Tibial nerve (tissue), 4 donors: Measurements from ENCODE around the gene MAMDC2. TPM values are rescaled to one million over a fixed set of nuclear protein-coding genes. Genes with fewer than 3 reads are reported as not detected.
"Not testable (repeated sequence)": the region's sequence is repeated elsewhere in the genome, so short reads cannot be mapped to it uniquely, and the experiment has no call there.

ENCODE experiments used
- DNase-seq, 2 donors: peaks; one replicate each; pipeline ENCODE4 v3.0.0-alpha.2; 2019; ENCODE audit warnings: low spot score in 2 of 2
- H3K27ac ChIP-seq, 4 donors: fragments of 200-600 bp; sonication (generic) in 3 of 4; one replicate each; pipeline ENCODE4 v1.5.1; 2017 to 2019; ENCODE audit warnings: mild to moderate bottlenecking in 1 of 4
- H3K27me3 ChIP-seq, 2 donors: fragments of 200-600 bp; sonication (generic) in 1 of 2; one replicate each; pipeline versions ENCODE4 v1.5.1 to v1.6.0; 2017 to 2019
- H3K36me3 ChIP-seq, 3 donors: fragments of 200-600 bp; sonication (generic); one replicate each; pipeline ENCODE4 v1.5.1; 2018 to 2019
- H3K4me1 ChIP-seq, 4 donors: fragments of 200-600 bp; sonication (generic) in 3 of 4; one replicate each; pipeline ENCODE4 v1.5.1; 2017 to 2019
- H3K4me3 ChIP-seq, 4 donors: fragments of 200-600 bp; sonication (generic) in 3 of 4; one replicate each; pipeline ENCODE4 v1.5.1; 2017 to 2019; ENCODE audit warnings: mild to moderate bottlenecking in 1 of 4, moderate library complexity in 1 of 4
- H3K9me3 ChIP-seq, 4 donors: fragments of 200-600 bp; sonication (generic) in 3 of 4; one replicate each; pipeline ENCODE4 v1.5.1; 2017 to 2019
- EP300 ChIP-seq, 2 donors: sonication (generic); formaldehyde crosslinking; IDR thresholded peaks; one replicate each; pipeline ENCODE4 v1.6.1; 2017; ENCODE audit warnings: antibody characterized with exemption in 2 of 2, mild to moderate bottlenecking in 1 of 2
- POLR2A ChIP-seq, 2 donors: fragments of 450-650 bp; IDR thresholded peaks; one replicate each; pipeline ENCODE4 v1.6.1; 2017; ENCODE audit warnings: antibody characterized with exemption in 2 of 2, mild to moderate bottlenecking in 2 of 2, moderate library complexity in 2 of 2
- WGBS, 2 donors: methylation state at CpG; one replicate each; pipeline ENCODE4 v1.1.5; 2018; 5-methylcytosine and 5-hydroxymethylcytosine counted together
- total RNA-seq, 4 donors: library from RNA; depleted of rRNA; stranded (reverse); fragments of >200 nt; gene quantifications; one replicate each; pipeline ENCODE4 v1.1.0, GENCODE V29; 2016
- TF ChIP-seq, protein P1 (sequence below), 5 experiments: fragments of 200-600 bp in 3 of 5; fragments of 450-650 bp in 2 of 5; sonication (generic) in 3 of 5; IDR thresholded peaks; one replicate each; pipeline ENCODE4 v1.5.1; 2016 to 2019; ENCODE audit warnings: antibody characterized with exemption in 5 of 5, mild to moderate bottlenecking in 3 of 5, moderate library complexity in 2 of 5

Gene MAMDC2
- total RNA-seq, 4 donors from 2014 or later, result 24.9 to 75.9 (median 60.8) TPM

GRCh38 chr9:70229026-70229425 lies 185.4 kb downstream of the MAMDC2 start:
- Histone ChIP-seq H3K9me3 (no peaks in the 10 kb centered on the region), H3K27me3 (no peaks in the 10 kb centered on the region), H3K36me3 (peaks cover 0 to 6% (median 0%) of the 10 kb centered on the region in 3 donors), H3K4me1 (peaks cover 0 to 12% (median 0%) of the 10 kb centered on the region in 4 donors), H3K27ac (peak overlapping the region in 2 of 4 donors; percentile 23 to 75), H3K4me3 (no peak overlapping the region)
- peak in 1 of 2 donors; percentile 9 for DNase-seq
- TF ChIP-seq POLR2A (IDR thresholded peaks at IDR 0.05), result no peak
- TF ChIP-seq, protein P1, sequence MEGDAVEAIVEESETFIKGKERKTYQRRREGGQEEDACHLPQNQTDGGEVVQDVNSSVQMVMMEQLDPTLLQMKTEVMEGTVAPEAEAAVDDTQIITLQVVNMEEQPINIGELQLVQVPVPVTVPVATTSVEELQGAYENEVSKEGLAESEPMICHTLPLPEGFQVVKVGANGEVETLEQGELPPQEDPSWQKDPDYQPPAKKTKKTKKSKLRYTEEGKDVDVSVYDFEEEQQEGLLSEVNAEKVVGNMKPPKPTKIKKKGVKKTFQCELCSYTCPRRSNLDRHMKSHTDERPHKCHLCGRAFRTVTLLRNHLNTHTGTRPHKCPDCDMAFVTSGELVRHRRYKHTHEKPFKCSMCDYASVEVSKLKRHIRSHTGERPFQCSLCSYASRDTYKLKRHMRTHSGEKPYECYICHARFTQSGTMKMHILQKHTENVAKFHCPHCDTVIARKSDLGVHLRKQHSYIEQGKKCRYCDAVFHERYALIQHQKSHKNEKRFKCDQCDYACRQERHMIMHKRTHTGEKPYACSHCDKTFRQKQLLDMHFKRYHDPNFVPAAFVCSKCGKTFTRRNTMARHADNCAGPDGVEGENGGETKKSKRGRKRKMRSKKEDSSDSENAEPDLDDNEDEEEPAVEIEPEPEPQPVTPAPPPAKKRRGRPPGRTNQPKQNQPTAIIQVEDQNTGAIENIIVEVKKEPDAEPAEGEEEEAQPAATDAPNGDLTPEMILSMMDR (IDR thresholded peaks at IDR 0.05), result no peak
- no peak for TF ChIP-seq EP300 (IDR thresholded peaks at IDR 0.05)
- WGBS, 2 donors, result 59 to 63% methylated on average over 4 of the region's 4 CpGs

- WGBS, 2 donors, result 53 to 55% methylated on average over 3 of the region's 3 CpGs
- no peak overlapping the region for H3K4me3 ChIP-seq
- DNase-seq, result no peak
- H3K36me3 ChIP-seq, result peaks cover 0 to under 1% (median 0%) of the 10 kb centered on the region in 3 donors
- TF ChIP-seq POLR2A (IDR thresholded peaks at IDR 0.05), result no peak
- TF ChIP-seq, protein P1 (IDR thresholded peaks at IDR 0.05), result peak in 4 of 5 experiments; percentile 13 to 38 (median 32)
- TF ChIP-seq EP300 (IDR thresholded peaks at IDR 0.05), result no peak
- no peaks in the 10 kb centered on the region for H3K9me3 ChIP-seq
- H3K4me1 ChIP-seq, result peaks cover 0 to 12% (median 0%) of the 10 kb centered on the region in 4 donors
- H3K27ac ChIP-seq, result peak overlapping the region in 1 of 4 donors; percentile 75
- H3K27me3 ChIP-seq, result no peaks in the 10 kb centered on the region
Measured at GRCh38 chr9:70229579-70229978, 185.9 kb downstream of the MAMDC2 start.

DNA sequence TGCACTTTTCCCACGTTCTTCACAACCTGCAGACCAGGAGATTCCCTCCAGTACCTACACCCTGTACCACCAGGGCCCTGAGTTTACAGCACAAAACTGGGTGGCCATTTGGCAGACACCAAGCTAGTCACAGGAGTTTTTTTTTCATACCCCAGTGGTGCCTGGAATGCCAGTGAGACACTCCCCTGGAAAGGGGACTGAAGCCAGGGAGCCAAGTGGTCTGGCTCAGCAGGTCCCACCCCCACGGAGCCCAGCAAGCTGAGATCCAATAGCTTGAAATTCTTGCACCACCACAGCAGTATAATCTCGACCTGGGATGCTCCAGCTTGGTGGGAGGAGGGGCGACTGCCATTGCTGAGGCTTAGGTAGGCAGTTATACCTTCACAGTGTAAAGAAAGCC lies 188.8 kb downstream of the MAMDC2 start:
- Histone ChIP-seq H3K27me3 (no peaks in the 10 kb centered on the region), H3K4me3 (no peak overlapping the region), H3K4me1 (peaks cover 0 to 12% (median 0%) of the 10 kb centered on the region in 4 donors), H3K27ac (no peak overlapping the region), H3K36me3 (no peaks in the 10 kb centered on the region), H3K9me3 (peaks cover 0 to 3% (median 0%) of the 10 kb centered on the region in 4 donors)
- WGBS, 2 donors, result 54 to 65% methylated on average over 4 of the region's 4 CpGs
- DNase-seq, result no peak
- TF ChIP-seq EP300 (IDR thresholded peaks at IDR 0.05) (no peak), POLR2A (IDR thresholded peaks at IDR 0.05) (no peak)
- TF ChIP-seq, protein P1 (IDR thresholded peaks at IDR 0.05), result no peak

DNA sequence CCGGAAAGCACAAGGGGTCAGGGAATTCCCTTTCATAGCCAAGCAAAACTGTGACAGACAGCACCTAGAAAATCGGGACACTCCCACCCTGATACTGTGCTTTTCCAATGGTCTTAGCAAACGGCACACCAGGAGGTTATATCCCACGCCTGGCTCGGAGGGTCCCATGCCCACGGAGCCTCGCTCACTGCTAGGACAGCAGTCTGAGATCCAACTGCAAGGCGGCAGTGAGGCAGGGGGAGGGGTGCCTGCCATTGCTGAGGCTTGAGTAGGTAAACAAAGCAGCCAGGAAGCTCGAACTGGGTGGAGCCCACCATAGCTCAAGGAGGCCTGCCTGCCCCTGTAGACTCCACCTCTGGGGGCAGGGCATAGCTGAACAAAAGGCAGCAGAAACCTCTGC lies 190.6 kb downstream of the MAMDC2 start:
- not testable (repeated sequence) for H3K27me3 ChIP-seq, H3K36me3 ChIP-seq, H3K4me1 ChIP-seq, H3K9me3 ChIP-seq, DNase-seq, H3K27ac ChIP-seq, H3K4me3 ChIP-seq
- WGBS, 2 donors, result 81 to 91% methylated on average over 9 of the region's 9 CpGs

DNA sequence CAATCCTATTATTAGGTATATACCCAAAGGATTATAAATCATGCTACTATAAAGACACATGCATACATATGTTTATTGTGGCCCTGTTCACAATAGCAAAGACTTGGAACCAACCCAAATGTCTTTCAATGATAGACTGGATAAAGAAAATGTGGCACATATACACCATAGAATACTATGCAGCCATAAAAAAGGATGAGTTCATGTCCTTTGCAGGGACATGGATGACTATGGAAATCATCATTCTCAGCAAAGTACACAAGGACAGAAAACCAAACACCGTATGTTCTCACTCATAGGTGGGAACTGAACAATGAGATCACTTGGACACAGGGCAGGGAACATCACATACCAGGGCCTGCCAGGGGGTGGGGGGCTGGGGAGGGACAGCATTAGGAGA lies 202.3 kb downstream of the MAMDC2 start:
- not testable (repeated sequence) for H3K4me3 ChIP-seq, H3K27ac ChIP-seq, H3K4me1 ChIP-seq, DNase-seq, H3K36me3 ChIP-seq, H3K27me3 ChIP-seq, H3K9me3 ChIP-seq
- WGBS, 2 donors, result 89 to 100% methylated on average over 1 of the region's 1 CpG

- H3K36me3 ChIP-seq, result no peaks in the 10 kb centered on the region
- no peaks in the 10 kb centered on the region for H3K9me3 ChIP-seq
- no peak overlapping the region for H3K4me3 ChIP-seq
- WGBS, 2 donors, result 94 to 98% methylated on average over 1 of the region's 1 CpG
- no peak for TF ChIP-seq EP300 (IDR thresholded peaks at IDR 0.05)
- TF ChIP-seq POLR2A (IDR thresholded peaks at IDR 0.05), result no peak
- TF ChIP-seq, protein P1 (IDR thresholded peaks at IDR 0.05), result no peak
- no peaks in the 10 kb centered on the region for H3K27me3 ChIP-seq
- peaks cover 0 to 8% (median 0%) of the 10 kb centered on the region in 4 donors for H3K4me1 ChIP-seq
- no peak overlapping the region for H3K27ac ChIP-seq
- no peak for DNase-seq
Measured at GRCh38 chr9:70250221-70250620, 206.6 kb downstream of the MAMDC2 start.
